ENCODE data around the gene CMC1. TPM values are rescaled to one million over a fixed set of nuclear protein-coding genes. Genes with fewer than 3 reads are reported as not detected.

The CMC1 gene
- total RNA-seq, 1 experiment from 2014 or later, result 22.8 TPM

DNA sequence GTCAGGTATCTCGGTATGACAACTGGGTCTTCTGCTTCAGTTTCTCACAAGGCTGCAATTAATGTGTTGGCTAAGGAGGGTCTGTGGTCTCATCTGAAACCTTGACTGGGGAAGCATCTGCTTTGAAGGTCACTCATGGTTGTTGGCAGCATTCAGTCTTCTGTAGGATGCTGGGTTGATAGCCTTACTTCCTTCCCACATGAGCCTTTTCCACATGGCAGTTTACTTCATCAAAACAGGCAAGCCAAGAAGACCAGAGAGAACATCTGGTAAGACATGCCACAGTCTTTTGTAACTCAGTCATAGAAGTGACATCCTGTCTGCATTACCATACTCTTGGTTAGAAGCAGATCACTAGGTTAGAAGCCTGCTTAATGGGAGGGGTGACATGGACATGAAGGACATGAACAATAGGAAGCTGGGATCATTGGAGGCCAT is 49.5 kb downstream of the CMC1 start:
- ChIA-PET POLR2A (no interaction called here), CTCF (no interaction called here)
- H3K4me1 ChIP-seq, result no peaks in the 10 kb centered on the region
- no peaks in the 10 kb centered on the region for H3K9me3 ChIP-seq
- Mint-ChIP-seq H3K4me1 (ENCODE audit: low read depth, unreplicated experiment) (no peaks in the 10 kb centered on the region), H3K36me3 (ENCODE audit: insufficient read depth, unreplicated experiment) (no peaks in the 10 kb centered on the region), H3K27ac (ENCODE audit: unreplicated experiment) (no peak overlapping the region), H3K9me3 (ENCODE audit: unreplicated experiment) (no peaks in the 10 kb centered on the region), H3K4me3 (ENCODE audit: unreplicated experiment) (no peak overlapping the region), H3K27me3 (ENCODE audit: insufficient read depth, unreplicated experiment) (no peaks in the 10 kb centered on the region)
- intact Hi-C loops (cut with micrococcal nuclease; ENCODE audit: unreplicated experiment), result no loop called here
- no peaks in the 10 kb centered on the region for H3K36me3 ChIP-seq (ENCODE audit: control insufficient read depth, insufficient read depth, low read length)
- no peak for DNase-seq
- H3K4me3 ChIP-seq (ENCODE audit: low read depth, low read length), result no peak overlapping the region
- TF ChIP-seq, protein P1, sequence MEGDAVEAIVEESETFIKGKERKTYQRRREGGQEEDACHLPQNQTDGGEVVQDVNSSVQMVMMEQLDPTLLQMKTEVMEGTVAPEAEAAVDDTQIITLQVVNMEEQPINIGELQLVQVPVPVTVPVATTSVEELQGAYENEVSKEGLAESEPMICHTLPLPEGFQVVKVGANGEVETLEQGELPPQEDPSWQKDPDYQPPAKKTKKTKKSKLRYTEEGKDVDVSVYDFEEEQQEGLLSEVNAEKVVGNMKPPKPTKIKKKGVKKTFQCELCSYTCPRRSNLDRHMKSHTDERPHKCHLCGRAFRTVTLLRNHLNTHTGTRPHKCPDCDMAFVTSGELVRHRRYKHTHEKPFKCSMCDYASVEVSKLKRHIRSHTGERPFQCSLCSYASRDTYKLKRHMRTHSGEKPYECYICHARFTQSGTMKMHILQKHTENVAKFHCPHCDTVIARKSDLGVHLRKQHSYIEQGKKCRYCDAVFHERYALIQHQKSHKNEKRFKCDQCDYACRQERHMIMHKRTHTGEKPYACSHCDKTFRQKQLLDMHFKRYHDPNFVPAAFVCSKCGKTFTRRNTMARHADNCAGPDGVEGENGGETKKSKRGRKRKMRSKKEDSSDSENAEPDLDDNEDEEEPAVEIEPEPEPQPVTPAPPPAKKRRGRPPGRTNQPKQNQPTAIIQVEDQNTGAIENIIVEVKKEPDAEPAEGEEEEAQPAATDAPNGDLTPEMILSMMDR (IDR thresholded peaks at IDR 0.05; ENCODE audit: insufficient read depth in 1 of 2, low read depth in 1 of 2, low read length in 1 of 2, severe bottlenecking in 1 of 2, unreplicated experiment in 1 of 2), result no peak
- no TSS peak for BruUV-seq (replicated peaks)
- H3K27me3 ChIP-seq (replicated peaks; ENCODE audit: control insufficient read depth, insufficient read depth, low read length), result no peaks in the 10 kb centered on the region

DNA sequence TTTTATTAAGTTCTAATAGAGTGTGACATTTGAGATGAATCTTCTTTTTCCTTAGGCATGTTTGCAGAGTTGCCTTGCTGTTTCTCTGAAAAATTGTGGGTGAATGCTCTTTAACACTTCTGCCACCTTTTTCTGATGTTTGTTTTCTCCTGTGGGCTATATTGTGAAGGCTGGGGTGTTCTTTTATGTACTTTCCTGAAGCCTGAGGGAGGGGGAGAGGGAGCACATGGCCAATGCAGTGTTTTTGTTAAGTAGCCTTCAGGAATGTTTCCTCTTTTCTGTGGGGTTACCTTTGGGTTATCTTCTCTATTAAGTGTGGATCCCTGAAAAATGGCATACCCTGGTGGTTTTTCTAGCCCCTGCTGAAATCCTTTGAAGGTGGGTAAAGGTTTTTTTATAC is 50.2 kb downstream of the CMC1 start:
- Histone ChIP-seq H3K4me1 (no peaks in the 10 kb centered on the region), H3K4me3 (ENCODE audit: low read depth, low read length) (no peak overlapping the region), H3K36me3 (ENCODE audit: control insufficient read depth, insufficient read depth, low read length) (no peaks in the 10 kb centered on the region), H3K9me3 (no peaks in the 10 kb centered on the region), H3K27me3 (replicated peaks; ENCODE audit: control insufficient read depth, insufficient read depth, low read length) (no peaks in the 10 kb centered on the region)
- intact Hi-C loops (cut with micrococcal nuclease; ENCODE audit: unreplicated experiment), result no loop called here
- ChIA-PET CTCF (no interaction called here), POLR2A (no interaction called here)
- Mint-ChIP-seq H3K36me3 (ENCODE audit: insufficient read depth, unreplicated experiment) (no peaks in the 10 kb centered on the region), H3K4me3 (ENCODE audit: unreplicated experiment) (no peak overlapping the region), H3K4me1 (ENCODE audit: low read depth, unreplicated experiment) (no peaks in the 10 kb centered on the region), H3K9me3 (ENCODE audit: unreplicated experiment) (no peaks in the 10 kb centered on the region), H3K27ac (ENCODE audit: unreplicated experiment) (no peak overlapping the region), H3K27me3 (ENCODE audit: insufficient read depth, unreplicated experiment) (no peaks in the 10 kb centered on the region)
- TF ChIP-seq, protein P1 (IDR thresholded peaks at IDR 0.05; ENCODE audit: insufficient read depth in 1 of 2, low read depth in 1 of 2, low read length in 1 of 2, severe bottlenecking in 1 of 2, unreplicated experiment in 1 of 2), result no peak
- BruUV-seq (replicated peaks), result no TSS peak
- DNase-seq, result no peak

DNA sequence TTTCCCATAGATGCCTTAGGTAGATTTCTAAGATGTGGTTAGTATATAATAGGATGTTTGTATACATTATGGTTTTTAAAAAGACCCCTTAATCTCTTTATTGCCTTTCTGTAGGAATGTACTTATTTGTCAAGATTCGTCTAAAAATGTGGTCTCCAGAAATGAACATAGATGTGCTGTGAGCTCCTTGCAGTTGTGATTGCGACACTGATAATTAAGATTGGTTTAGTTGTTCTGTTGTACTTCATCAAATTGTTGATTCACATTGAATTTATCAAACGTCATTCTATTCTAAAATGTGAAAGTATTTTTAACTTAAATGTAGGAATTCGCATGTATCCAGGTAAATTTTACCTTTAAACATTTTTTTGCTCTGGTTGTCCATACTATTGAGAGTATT is 51.2 kb downstream of the CMC1 start:
- no peaks in the 10 kb centered on the region for H3K9me3 ChIP-seq
- Mint-ChIP-seq H3K4me1 (ENCODE audit: low read depth, unreplicated experiment) (no peaks in the 10 kb centered on the region), H3K4me3 (ENCODE audit: unreplicated experiment) (no peak overlapping the region), H3K27me3 (ENCODE audit: insufficient read depth, unreplicated experiment) (no peaks in the 10 kb centered on the region), H3K36me3 (ENCODE audit: insufficient read depth, unreplicated experiment) (no peaks in the 10 kb centered on the region), H3K27ac (ENCODE audit: unreplicated experiment) (no peak overlapping the region), H3K9me3 (ENCODE audit: unreplicated experiment) (no peaks in the 10 kb centered on the region)
- no peaks in the 10 kb centered on the region for H3K36me3 ChIP-seq (ENCODE audit: control insufficient read depth, insufficient read depth, low read length)
- intact Hi-C loops (cut with micrococcal nuclease; ENCODE audit: unreplicated experiment), result no loop called here
- no peaks in the 10 kb centered on the region for H3K27me3 ChIP-seq (replicated peaks; ENCODE audit: control insufficient read depth, insufficient read depth, low read length)
- TF ChIP-seq, protein P1 (IDR thresholded peaks at IDR 0.05; ENCODE audit: insufficient read depth in 1 of 2, low read depth in 1 of 2, low read length in 1 of 2, severe bottlenecking in 1 of 2, unreplicated experiment in 1 of 2), result no peak
- no peaks in the 10 kb centered on the region for H3K4me1 ChIP-seq
- POLR2A ChIA-PET, result no interaction called here
- DNase-seq, result no peak
- no peak overlapping the region for H3K4me3 ChIP-seq (ENCODE audit: low read depth, low read length)
- CTCF ChIA-PET, result no interaction called here
- BruUV-seq (replicated peaks), result no TSS peak
